Measurements from ENCODE around the gene ZNHIT1. TPM values are rescaled to one million over a fixed set of nuclear protein-coding genes. Genes with fewer than 3 reads are reported as not detected.

Gene ZNHIT1
- total and polyA plus RNA-seq, 2 donors (not counting 3 experiments of a cell fraction or from before 2014, with no cell fraction given): 74.1 to 89.9 TPM

GRCh38 chr7:101177644-101178043 is 40.3 kb upstream of the ZNHIT1 start:
- FAIRE-seq: no peak
- dilution Hi-C loops (cut with MboI; ENCODE audit: extremely low pct_ligation_motif_present, low sequenced_read_pairs): no loop called here
- H3K9me3 ChIP-seq (replicated peaks; ENCODE audit: control insufficient read depth, insufficient read depth, low read length): no peaks in the 10 kb centered on the region
- no peaks in the 10 kb centered on the region for H3K9me1 ChIP-seq (replicated peaks; ENCODE audit: control insufficient read depth, extremely low read depth, insufficient read depth, low read length)
- no peak overlapping the region for H3K4me2 ChIP-seq (ENCODE audit: insufficient read depth, low read length)
- no peak overlapping the region for H2AFZ ChIP-seq (ENCODE audit: low read depth, low read length)
- intact Hi-C loops (cut with micrococcal nuclease): loop anchor here (10.0 kb wide), 1 partner anchor 557 kb away; no protein-coding TSS in a partner anchor
- DNase-seq (ENCODE audit: low read depth, low spot score): no peak
- peaks cover 61 to 72% of the 10 kb centered on the region in 2 experiments for H3K27me3 ChIP-seq (ENCODE audit: control insufficient read depth in 2 of 2, insufficient read depth in 2 of 2, low read length in 2 of 2)
- TF ChIP-seq JUN (IDR thresholded peaks at IDR 0.05; ENCODE audit: borderline replicate concordance, insufficient read depth, insufficient read length, low read depth) (no peak), FOS (IDR thresholded peaks at IDR 0.05; ENCODE audit: borderline replicate concordance, insufficient read depth, low read length) (no peak), POLR2AphosphoS5 (IDR thresholded peaks at IDR 0.05; ENCODE audit: insufficient read depth, low read depth, low read length) (no peak), CTCF (IDR thresholded peaks at IDR 0.05; ENCODE audit: extremely low read depth in 1 of 2, insufficient read depth in 1 of 2, low read depth in 1 of 2, low read length in 2 of 2) (no peak), MAX (IDR thresholded peaks at IDR 0.05; ENCODE audit: insufficient read depth, insufficient read length) (no peak), MYC (IDR thresholded peaks at IDR 0.05; ENCODE audit: low read depth, low read length) (no peak), GATA2 (IDR thresholded peaks at IDR 0.05; ENCODE audit: insufficient read depth, insufficient read length, low read depth, low read length) (no peak), POLR2A (IDR thresholded peaks at IDR 0.05; ENCODE audit: low read depth, low read length) (no peak), EZH2 (IDR thresholded peaks at IDR 0.05; ENCODE audit: borderline replicate concordance, low read depth, low read length, severe bottlenecking) (no peak)
- H3K4me3 ChIP-seq (replicated peaks in 1 of 3; ENCODE audit: insufficient read depth in 1 of 3, low read depth in 1 of 3, low read length in 3 of 3): no peak overlapping the region
- no peaks in the 10 kb centered on the region for H3K36me3 ChIP-seq (ENCODE audit: control insufficient read depth in 2 of 2, extremely low read depth in 1 of 2, insufficient read depth in 2 of 2, low read length in 2 of 2)
- H3K79me2 ChIP-seq (ENCODE audit: control insufficient read depth, insufficient read depth, low read length): no peaks in the 10 kb centered on the region
- no TSS peak for BruUV-seq (replicated peaks)
- no peaks in the 10 kb centered on the region for H3K4me1 ChIP-seq (ENCODE audit: control insufficient read depth, extremely low read depth, insufficient read depth, low read length)
- ChIA-PET POLR2A (no interaction called here), CTCF (interaction anchor here (2.4 to 6.3 kb wide), 2 partner anchors 14 to 34 kb away, joined by 9 to 39 read pairs; no protein-coding TSS in a partner anchor)
- no peak overlapping the region for H3K9ac ChIP-seq (replicated peaks; ENCODE audit: extremely low read depth, insufficient read depth, low read length)
- no peaks in the 10 kb centered on the region for H4K20me1 ChIP-seq (replicated peaks; ENCODE audit: control insufficient read depth, extremely low read depth, insufficient read depth, low read length)
- H3K27ac ChIP-seq (ENCODE audit: insufficient read depth, low read depth, low read length): no peak overlapping the region
